SU-DHL-6 (cell line): ENCODE measurements around the gene PBX1.

ENCODE experiments used
- CTCF ChIP-seq: fragments of 200-600 bp; sonication (generic); IDR thresholded peaks from one replicate; pipeline ENCODE4 v1.5.1; 2017; ENCODE audit warnings: antibody characterized with exemption, mild to moderate bottlenecking, low read length, moderate library complexity; ENCODE audit not compliant: insufficient read depth, poor library complexity, severe bottlenecking
- EZH2phosphoT487 ChIP-seq: fragments of 200-600 bp; sonication (generic), shearing (Covaris generic); conservative IDR thresholded peaks from 2 replicates; pipeline ENCODE4 v1.6.1; 2018; ENCODE audit warnings: mild to moderate bottlenecking, antibody characterized with exemption, low read length, moderate library complexity, mixed read lengths

GRCh38 chr1:164846731-164847691 is 288.0 kb downstream of the PBX1 start:
- TF ChIP-seq CTCF = no peak
- no peak for TF ChIP-seq EZH2phosphoT487
